ENCODE results near the gene HIVEP3. TPM values are rescaled to one million over a fixed set of nuclear protein-coding genes. Genes with fewer than 3 reads are reported as not detected.
A peak's percentile ranks its signal among the peaks of the same experiment; 100 is the strongest.

HIVEP3 gene
- total RNA-seq, 6 experiments from 2014 or later, result 1.4 to 3.9 (median 2.2) TPM

GRCh38 chr1:41566274-41566885 is 352.3 kb downstream of the HIVEP3 start:
- DNase-seq (no peak), ATAC-seq (no peak)
- Histone ChIP-seq H3K36me3 (no peaks in the 10 kb centered on the region), H3K27ac (no peak overlapping the region), H3K9me3 (no peaks in the 10 kb centered on the region), H3K4me1 (peaks cover 0 to 5% (median 0%) of the 10 kb centered on the region in 4 donors), H3K4me3 (no peak overlapping the region), H3K27me3 (no peaks in the 10 kb centered on the region)
- 85% methylated on average over 4 of the region's 5 CpGs for WGBS (ENCODE audit: insufficient coverage, low coverage, low lambda C conversion rate, missing lambda C conversion rate)
- intact Hi-C loops (cut with DNase I), result no loop called here
- TF ChIP-seq CTCF (IDR thresholded peaks at IDR 0.05), result no peak
- TF ChIP-seq POLR2A (IDR thresholded peaks at IDR 0.05), result no peak

GRCh38 chr1:41564741-41565475 is 353.8 kb downstream of the HIVEP3 start:
- DNase-seq (peak in 2 of 3 donors; percentile 26 to 42), ATAC-seq (no peak)
- no peak for TF ChIP-seq CTCF (IDR thresholded peaks at IDR 0.05)
- no peak for TF ChIP-seq POLR2A (IDR thresholded peaks at IDR 0.05)
- no peaks in the 10 kb centered on the region for H3K9me3 ChIP-seq
- H3K4me1 ChIP-seq, result peaks cover 0 to 6% (median 0%) of the 10 kb centered on the region in 4 donors
- H3K27me3 ChIP-seq, result no peaks in the 10 kb centered on the region
- H3K27ac ChIP-seq, result no peak overlapping the region
- H3K4me3 ChIP-seq, result no peak overlapping the region
- intact Hi-C loops (cut with DNase I), result no loop called here
- WGBS (ENCODE audit: insufficient coverage, low coverage, low lambda C conversion rate, missing lambda C conversion rate), result 90% methylated on average over 7 of the region's 9 CpGs
- H3K36me3 ChIP-seq, result no peaks in the 10 kb centered on the region

- DNase-seq (no peak), ATAC-seq (no peak)
- intact Hi-C loops (cut with DNase I), result no loop called here
- Histone ChIP-seq H3K4me3 (no peak overlapping the region), H3K36me3 (no peaks in the 10 kb centered on the region), H3K9me3 (no peaks in the 10 kb centered on the region), H3K4me1 (peaks cover 0 to 8% (median 0%) of the 10 kb centered on the region in 4 donors), H3K27me3 (no peaks in the 10 kb centered on the region), H3K27ac (no peak overlapping the region)
- TF ChIP-seq CTCF (IDR thresholded peaks at IDR 0.05) (no peak), POLR2A (IDR thresholded peaks at IDR 0.05) (no peak)
Observed at GRCh38 chr1:41562328-41562727, 356.4 kb downstream of the HIVEP3 start.

GRCh38 chr1:41560931-41561330 is 357.8 kb downstream of the HIVEP3 start:
- no peak overlapping the region for H3K27ac ChIP-seq
- WGBS (ENCODE audit: insufficient coverage, low coverage, low lambda C conversion rate, missing lambda C conversion rate), result no CpG with 5 or more reads among the region's 1 CpG
- ATAC-seq (no peak), DNase-seq (no peak)
- TF ChIP-seq POLR2A (IDR thresholded peaks at IDR 0.05) (no peak), CTCF (IDR thresholded peaks at IDR 0.05) (no peak)
- no peaks in the 10 kb centered on the region for H3K9me3 ChIP-seq
- H3K27me3 ChIP-seq, result no peaks in the 10 kb centered on the region
- H3K4me1 ChIP-seq, result peaks cover 0 to 8% (median 0%) of the 10 kb centered on the region in 4 donors
- intact Hi-C loops (cut with DNase I), result no loop called here
- no peak overlapping the region for H3K4me3 ChIP-seq
- H3K36me3 ChIP-seq, result no peaks in the 10 kb centered on the region

Data from right lobe of liver (tissue), 6 donors.